GM23338 (cell line): ENCODE measurements around the gene ARPC2. TPM values are rescaled to one million over a fixed set of nuclear protein-coding genes. Genes with fewer than 3 reads are reported as not detected.

Experiments used
- ATAC-seq: fragments of 200-7000 bp; cut with Tn5 transposase; 3 replicates; pipeline ENCODE4 v1.9.1; 2020
- DNase-seq: peaks from one replicate; pipeline ENCODE4 v3.0.0-alpha.2; 2015; ENCODE audit warnings: low spot score
- H2AFZ ChIP-seq: fragments of 200-600 bp; sonication (generic); 2 replicates; pipeline ENCODE4 v1.8.0; 2016; ENCODE audit warnings: antibody characterized with exemption, mild to moderate bottlenecking, moderate library complexity
- H3F3A ChIP-seq: fragments of 200-600 bp; sonication (generic); replicated peaks from 2 replicates; pipeline ENCODE4 v1.8.0; 2017; ENCODE audit warnings: antibody characterized with exemption, mixed run types, low read depth
- H3K27ac ChIP-seq: fragments of 200-600 bp; sonication (generic); 2 replicates; pipeline ENCODE4 v1.6.1; 2016; ENCODE audit warnings: low read depth
- H3K27me3 ChIP-seq: fragments of 200-600 bp; sonication (generic); 2 replicates; pipeline ENCODE4 v1.8.0; 2016; ENCODE audit warnings: mild to moderate bottlenecking, mixed run types, moderate library complexity; ENCODE audit not compliant: insufficient read depth
- H3K36me3 ChIP-seq: fragments of 200-600 bp; sonication (generic); 2 replicates; pipeline ENCODE4 v1.8.0; 2016; ENCODE audit warnings: mild to moderate bottlenecking; ENCODE audit not compliant: insufficient read depth
- H3K4me1 ChIP-seq: fragments of 200-600 bp; sonication (generic); 2 replicates; pipeline ENCODE4 v1.8.0; 2016; ENCODE audit warnings: mild to moderate bottlenecking, moderate library complexity; ENCODE audit not compliant: insufficient read depth
- H3K4me2 ChIP-seq: fragments of 200-600 bp; sonication (generic); 2 replicates; pipeline ENCODE4 v1.7.1; 2017; ENCODE audit warnings: mixed run types
- H3K4me3 ChIP-seq: fragments of 200-600 bp; sonication (generic); 2 replicates; pipeline ENCODE4 v1.6.1; 2016; ENCODE audit warnings: mixed run types
- H3K79me2 ChIP-seq: fragments of 200-600 bp; sonication (generic); replicated peaks from 2 replicates; pipeline ENCODE4 v1.8.0; 2017; ENCODE audit warnings: mild to moderate bottlenecking; ENCODE audit not compliant: insufficient read depth
- H3K9me2 ChIP-seq: fragments of 200-600 bp; sonication (generic); 2 replicates; pipeline ENCODE4 v1.8.0; 2017; ENCODE audit not compliant: insufficient read depth
- H4K20me1 ChIP-seq: fragments of 200-600 bp; sonication (generic); replicated peaks from 2 replicates; pipeline ENCODE4 v1.8.0; 2017; ENCODE audit warnings: mild to moderate bottlenecking; ENCODE audit not compliant: insufficient read depth
- H3K27ac Mint-ChIP-seq: 2 replicates; pipeline ENCODE4 v1.8.0; 2020; ENCODE audit warnings: inconsistent platforms, mild to moderate bottlenecking, moderate library complexity, mixed read lengths
- H3K27me3 Mint-ChIP-seq: 3 replicates; pipeline ENCODE4 v1.8.0; 2022; ENCODE audit warnings: low read depth, mild to moderate bottlenecking, moderate library complexity, mixed read lengths, inconsistent platforms; ENCODE audit not compliant: insufficient read depth, poor library complexity
- H3K36me3 Mint-ChIP-seq: 3 replicates; pipeline ENCODE4 v1.8.0; 2021; ENCODE audit warnings: low read depth, mild to moderate bottlenecking, inconsistent platforms, moderate library complexity, mixed read lengths
- H3K4me1 Mint-ChIP-seq: 3 replicates; pipeline ENCODE4 v1.8.0; 2020; ENCODE audit warnings: mild to moderate bottlenecking, inconsistent platforms, mixed read lengths
- H3K4me3 Mint-ChIP-seq: 3 replicates; pipeline ENCODE4 v1.8.0; 2021; ENCODE audit warnings: moderate library complexity, mild to moderate bottlenecking, inconsistent platforms, mixed read lengths
- H3K9me3 Mint-ChIP-seq: 3 replicates; pipeline ENCODE4 v1.8.0; 2020; ENCODE audit warnings: moderate library complexity, mild to moderate bottlenecking, inconsistent platforms, mixed read lengths
- CREB1 ChIP-seq: fragments of 250-450 bp; sonication (Bioruptor Pico); IDR thresholded peaks from 2 replicates; pipeline ENCODE4 v1.5.0; 2020; ENCODE audit warnings: low read depth, mild to moderate bottlenecking, moderate library complexity
- CTCF ChIP-seq, 2 experiments: fragments of 200-600 bp in 1 of 2; sonication (generic) in 1 of 2; conservative IDR thresholded peaks; 2 replicates each; pipeline versions ENCODE4 v1.5.1 to v1.6.1; 2016 to 2017; ENCODE audit warnings: antibody characterized with exemption in 2 of 2, low read depth in 2 of 2, mild to moderate bottlenecking in 2 of 2, moderate library complexity in 1 of 2
- ETS1 ChIP-seq: IDR thresholded peaks from 2 replicates; pipeline ENCODE4 v1.6.1; 2016; ENCODE audit warnings: antibody characterized with exemption
- EZH2 ChIP-seq: fragments of 200-600 bp; sonication (generic); IDR thresholded peaks from one replicate; pipeline ENCODE4 v1.8.0; 2017; ENCODE audit warnings: antibody characterized with exemption, mild to moderate bottlenecking, low read depth; ENCODE audit not compliant: unreplicated experiment
- EZH2phosphoT487 ChIP-seq: fragments of 200-600 bp; sonication (generic); IDR thresholded peaks from one replicate; pipeline ENCODE4 v1.8.1; 2018; ENCODE audit warnings: antibody characterized with exemption; ENCODE audit not compliant: unreplicated experiment
- JUNB ChIP-seq: IDR thresholded peaks from one replicate; pipeline ENCODE4 v1.6.1; 2016; ENCODE audit warnings: antibody characterized with exemption; ENCODE audit not compliant: unreplicated experiment
- POLR2AphosphoS5 ChIP-seq: IDR thresholded peaks from 2 replicates; pipeline ENCODE4 v1.6.1; 2016; ENCODE audit warnings: antibody characterized with exemption, low read depth
- REST ChIP-seq: IDR thresholded peaks from one replicate; pipeline ENCODE4 v1.6.1; 2018; ENCODE audit warnings: antibody characterized with exemption; ENCODE audit not compliant: unreplicated experiment
- STAT1 ChIP-seq: IDR thresholded peaks from one replicate; pipeline ENCODE4 v1.6.1; 2016; ENCODE audit warnings: antibody characterized with exemption; ENCODE audit not compliant: unreplicated experiment
- ZNF114 ChIP-seq: fragments of 250-450 bp; sonication (Bioruptor Pico); IDR thresholded peaks from 2 replicates; pipeline ENCODE4 v1.5.0; 2020; ENCODE audit warnings: mild to moderate bottlenecking, moderate library complexity
- ZNF331 ChIP-seq: fragments of 250-450 bp; sonication (Bioruptor Pico); IDR thresholded peaks from 2 replicates; pipeline ENCODE4 v1.5.0; 2020; ENCODE audit warnings: low read depth, mild to moderate bottlenecking, moderate library complexity
- polyA plus RNA-seq: library from polyadenylated mRNA; unstranded; fragments of >200 nt; fragmentation: Nextera tagmentation; extraction: Ambion mirVana; gene quantifications from 2 replicates; pipeline ENCODE4 v1.2.1, GENCODE V29; 2016
- total RNA-seq: library from RNA; depleted of rRNA; stranded (reverse); fragments of >200 nt; shearing (Covaris generic); gene quantifications from 2 replicates; pipeline ENCODE4 v1.2.3, GENCODE V29; 2014

ARPC2 gene
- total and polyA plus RNA-seq, 2 experiments from 2014 or later, result 217 to 271 TPM

GRCh38 chr2:218276986-218277755 is 60.2 kb downstream of the ARPC2 start:
- H3K27me3 Mint-ChIP-seq, result peaks cover 9% of the 10 kb centered on the region
- Histone ChIP-seq H3F3A (no peaks in the 10 kb centered on the region), H3K4me3 (no peak overlapping the region), H3K27ac (no peak overlapping the region), H3K27me3 (no peaks in the 10 kb centered on the region), H3K79me2 (no peaks in the 10 kb centered on the region), H3K4me2 (no peak overlapping the region), H2AFZ (no peak overlapping the region), H3K36me3 (peaks cover 10% of the 10 kb centered on the region), H4K20me1 (no peaks in the 10 kb centered on the region), H3K4me1 (no peaks in the 10 kb centered on the region; the same call in 1 of the 2 replicates), H3K9me2 (no peaks in the 10 kb centered on the region)
- no peak for TF ChIP-seq REST
- peak in 1 of 2 experiments; percentile 39; a peak in 2 of 4 replicates for TF ChIP-seq CTCF (conservative IDR thresholded peaks at IDR 0.05; ENCODE audit: low read depth in 2 of 2)
- H3K9me3 Mint-ChIP-seq, result no peaks in the 10 kb centered on the region
- DNase-seq, result no peak
- H3K4me1 Mint-ChIP-seq, result peaks cover 6% of the 10 kb centered on the region; the same call in 1 of the 3 replicates
- no peak overlapping the region for H3K27ac Mint-ChIP-seq
- no peak overlapping the region for H3K4me3 Mint-ChIP-seq
- no peak for ATAC-seq
- H3K36me3 Mint-ChIP-seq, result peaks cover 30% of the 10 kb centered on the region

GRCh38 chr2:218277921-218278320 is 60.9 kb downstream of the ARPC2 start:
- H3K27me3 ChIP-seq, result no peaks in the 10 kb centered on the region
- Mint-ChIP-seq H3K4me1 (peaks cover 2% of the 10 kb centered on the region; the same call in 1 of the 3 replicates), H3K4me3 (no peak overlapping the region), H3K27ac (no peak overlapping the region), H3K9me3 (no peaks in the 10 kb centered on the region), H3K36me3 (peaks cover 30% of the 10 kb centered on the region), H3K27me3 (peaks cover 9% of the 10 kb centered on the region)
- H3K27ac ChIP-seq, result no peak overlapping the region
- H2AFZ ChIP-seq, result no peak overlapping the region
- DNase-seq (no peak), ATAC-seq (no peak)
- no peaks in the 10 kb centered on the region for H4K20me1 ChIP-seq
- no peaks in the 10 kb centered on the region; the same call in 1 of the 2 replicates for H3K4me1 ChIP-seq
- H3K4me3 ChIP-seq, result no peak overlapping the region
- no peak overlapping the region for H3K4me2 ChIP-seq
- H3K9me2 ChIP-seq, result no peaks in the 10 kb centered on the region
- H3F3A ChIP-seq, result no peaks in the 10 kb centered on the region
- no peaks in the 10 kb centered on the region for H3K79me2 ChIP-seq
- peaks cover 10% of the 10 kb centered on the region for H3K36me3 ChIP-seq
- TF ChIP-seq ZNF331 (CRISPR knock-in tag), result no peak
- TF ChIP-seq POLR2AphosphoS5, result no peak
- no peak for TF ChIP-seq ETS1
- no peak for TF ChIP-seq EZH2phosphoT487
- TF ChIP-seq CREB1 (CRISPR knock-in tag), result no peak
- TF ChIP-seq JUNB, result no peak
- TF ChIP-seq STAT1, result no peak
- TF ChIP-seq REST, result no peak
- no peak for TF ChIP-seq EZH2
- no peak for TF ChIP-seq CTCF (conservative IDR thresholded peaks at IDR 0.05; ENCODE audit: low read depth in 2 of 2)
- no peak for TF ChIP-seq ZNF114 (CRISPR knock-in tag)
